HepG2 (cell line): Measurements from ENCODE around the gene LHX1. TPM values are rescaled to one million over a fixed set of nuclear protein-coding genes. Genes with fewer than 3 reads are reported as not detected.

Experiments
- ARHGAP35 ChIP-seq: sonication (generic); formaldehyde crosslinking; IDR thresholded peaks from 2 replicates; pipeline ENCODE4 v1.9.0; 2022; ENCODE audit warnings: mild to moderate bottlenecking, inconsistent platforms, moderate library complexity, missing genetic modification reagents, borderline replicate concordance
- CBX2 ChIP-seq, 2 experiments: fragments of 200-600 bp in 1 of 2; sonication (generic); formaldehyde crosslinking in 1 of 2; IDR thresholded peaks; 2 replicates each; pipeline versions ENCODE4 v1.7.0 to v1.8.1; 2018 to 2022; ENCODE audit warnings: low read depth in 2 of 2, low read length in 1 of 2, mild to moderate bottlenecking in 1 of 2, missing genetic modification reagents in 1 of 2
- ISX ChIP-seq: sonication (generic); formaldehyde crosslinking; conservative IDR thresholded peaks from 2 replicates; pipeline ENCODE4 v1.5.0; 2020; ENCODE audit warnings: missing genetic modification reagents
- MAFK ChIP-seq, 2 experiments: IDR thresholded peaks in 1 of 2; conservative IDR thresholded peaks in 1 of 2; 2 replicates each; pipeline ENCODE4 v1.6.1; 2011; ENCODE audit warnings: improper control_type of control experiment in 2 of 2, low read length in 2 of 2
- MAZ ChIP-seq, 2 experiments: sonication (generic) in 1 of 2; formaldehyde crosslinking in 1 of 2; IDR thresholded peaks; 2 replicates each; pipeline versions ENCODE4 v1.5.0 to v1.6.1; 2012 to 2020; ENCODE audit warnings: low read depth in 2 of 2, mild to moderate bottlenecking in 2 of 2, borderline replicate concordance in 1 of 2, improper control_type of control experiment in 1 of 2, low read length in 1 of 2, missing genetic modification reagents in 1 of 2, moderate library complexity in 1 of 2
- RBFOX2 ChIP-seq: fragments of 200-400 bp; formaldehyde crosslinking; IDR thresholded peaks from 2 replicates; pipeline ENCODE4 v1.6.1; 2017; ENCODE audit warnings: low read depth, mild to moderate bottlenecking, low read length
- RNF2 ChIP-seq: fragments of 450-650 bp; conservative IDR thresholded peaks from 2 replicates; pipeline ENCODE4 v1.6.1; 2016; ENCODE audit warnings: low read depth
- TBX2 ChIP-seq: sonication (generic); formaldehyde crosslinking; IDR thresholded peaks from 2 replicates; pipeline ENCODE4 v1.5.0; 2020; ENCODE audit warnings: missing genetic modification reagents, mild to moderate bottlenecking, borderline replicate concordance
- TEAD3 ChIP-seq: optimal IDR thresholded peaks from 2 replicates; pipeline ENCODE3; 2016; ENCODE audit warnings: borderline replicate concordance
- TOE1 ChIP-seq: sonication (generic); formaldehyde crosslinking; IDR thresholded peaks from 2 replicates; pipeline ENCODE4 v1.4.0; 2020; ENCODE audit warnings: mild to moderate bottlenecking, missing genetic modification reagents
- YY1 ChIP-seq: IDR thresholded peaks from 2 replicates; pipeline ENCODE4 v1.6.1; 2011; ENCODE audit warnings: low read length, low read depth, moderate library complexity, mild to moderate bottlenecking; ENCODE audit not compliant: insufficient read depth, insufficient replicate concordance
- ZMYM3 ChIP-seq: sonication (generic); formaldehyde crosslinking; IDR thresholded peaks from 2 replicates; pipeline ENCODE4 v1.5.1; 2020; ENCODE audit warnings: mild to moderate bottlenecking, missing genetic modification reagents
- ZNF205 ChIP-seq: IDR thresholded peaks from 2 replicates; pipeline ENCODE4 v1.6.1; 2018; ENCODE audit warnings: missing biosample characterization, missing genetic modification reagents
- ZNF431 ChIP-seq: sonication (generic); formaldehyde crosslinking; IDR thresholded peaks from 2 replicates; pipeline ENCODE4 v1.9.0; 2022; ENCODE audit warnings: missing genetic modification reagents, low read depth, mild to moderate bottlenecking, borderline replicate concordance
- ZNF556 ChIP-seq: sonication (generic); formaldehyde crosslinking; IDR thresholded peaks from 2 replicates; pipeline ENCODE4 v1.4.0; 2020; ENCODE audit warnings: mild to moderate bottlenecking, missing genetic modification reagents, borderline replicate concordance
- polyA plus RNA-seq, 8 experiments: library from polyadenylated mRNA; depleted of rRNA in 3 of 8; stranded (reverse) in 7 of 8; unstranded in 1 of 8; fragments of >200 nt; fragmentation: Illumina TruSeq in 4 of 8; extraction: Trizol in 4 of 8; gene quantifications; 2 replicates each; pipeline versions ENCODE4 v1.2.1 to v1.2.3, GENCODE V29; 2011 to 2016; ENCODE audit warnings: low read depth in 4 of 8, missing spikeins in 1 of 8, mixed read lengths in 1 of 8; ENCODE audit not compliant: insufficient read depth in 1 of 8
- total RNA-seq, 5 experiments: library from RNA; depleted of rRNA; stranded (reverse); fragments of >200 nt; fragmentation: Illumina TruSeq; extraction: Trizol; gene quantifications; 2 replicates each; pipeline ENCODE4 v1.2.3, GENCODE V29; 2016; ENCODE audit warnings: low read depth in 1 of 5
- TF ChIP-seq, protein P1 (sequence below): sonication (generic); formaldehyde crosslinking; IDR thresholded peaks from 2 replicates; pipeline ENCODE4 v1.4.0; 2020; ENCODE audit warnings: mild to moderate bottlenecking, missing genetic modification reagents
- TF ChIP-seq, protein P2 (sequence below): sonication (generic); formaldehyde crosslinking; IDR thresholded peaks from 2 replicates; pipeline ENCODE4 v1.4.0; 2020; ENCODE audit warnings: missing genetic modification reagents
- TF ChIP-seq, protein P3 (sequence below): sonication (generic); formaldehyde crosslinking; IDR thresholded peaks from 2 replicates; pipeline ENCODE4 v1.4.0; 2020; ENCODE audit warnings: missing genetic modification reagents, borderline replicate concordance
- TF ChIP-seq, protein P4 (sequence below): sonication (generic); formaldehyde crosslinking; IDR thresholded peaks from 2 replicates; pipeline ENCODE4 v1.4.0; 2020; ENCODE audit warnings: mild to moderate bottlenecking, low read depth, missing genetic modification reagents
- TF ChIP-seq, protein P5 (sequence below): sonication (generic); formaldehyde crosslinking; IDR thresholded peaks from 2 replicates; pipeline ENCODE4 v1.8.0; 2022; ENCODE audit warnings: missing genetic modification reagents, low read depth, mild to moderate bottlenecking, borderline replicate concordance

Gene LHX1
- total and polyA plus RNA-seq, 2 of the 13 experiments (the other 11 are each of a cell fraction or from before 2014, with no cell fraction given) = not detected

DNA sequence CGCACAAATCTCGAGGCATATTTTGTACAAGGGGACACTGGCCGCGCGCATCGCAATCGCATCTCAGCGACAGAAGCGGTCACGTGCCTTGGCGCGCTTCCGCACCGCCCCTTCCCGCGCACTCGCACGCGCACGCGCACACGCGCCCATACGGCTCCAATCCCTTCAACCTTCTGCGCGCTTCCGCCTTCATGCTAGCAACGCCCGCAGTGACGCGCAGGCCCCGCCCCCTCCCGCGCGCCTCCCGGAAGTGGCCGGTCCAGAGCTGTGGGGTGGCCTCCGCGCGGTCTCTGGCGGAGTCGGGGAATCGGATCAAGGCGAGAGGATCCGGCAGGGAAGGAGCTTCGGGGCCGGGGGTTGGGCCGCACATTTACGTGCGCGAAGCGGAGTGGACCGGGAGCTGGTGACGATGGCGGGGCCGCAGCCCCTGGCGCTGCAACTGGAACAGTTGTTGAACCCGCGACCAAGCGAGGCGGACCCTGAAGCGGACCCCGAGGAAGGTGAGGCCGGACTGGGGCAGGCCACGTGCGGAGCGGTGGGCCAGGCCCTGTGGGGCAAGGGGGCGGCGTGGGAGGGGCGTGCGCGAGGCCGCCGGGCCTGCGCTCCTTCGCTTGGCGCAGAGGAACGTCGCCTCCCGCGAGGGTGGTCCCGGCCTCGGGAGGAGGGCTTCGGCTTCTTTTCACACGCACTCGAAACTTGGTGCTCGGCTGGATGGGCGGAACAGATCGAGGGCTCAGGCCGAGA, 11.6 kb downstream of the LHX1 start, which contains the start of gene AATF (continued):
- TF ChIP-seq ZNF556 (peak; percentile 71; the same call in 1 of the 2 replicates), ISX (CRISPR knock-in tag) (peak; percentile 82; the same call in 1 of the 2 replicates), TBX2 (CRISPR knock-in tag) (peak; percentile 97), RNF2 (peak; percentile 100), CBX2 (IDR thresholded peaks at IDR 0.05; ENCODE audit: low read depth, low read length) (no peak; the same call in 1 of the 2 replicates), CBX2 (CRISPR knock-in tag; IDR thresholded peaks at IDR 0.05; ENCODE audit: low read depth) (peak; percentile 80; the same call in 1 of the 2 replicates), TEAD3 (CRISPR knock-in tag) (peak; percentile 56), ZNF205 (CRISPR knock-in tag) (peak; percentile 57; the same call in 1 of the 2 replicates), ZMYM3 (CRISPR knock-in tag) (peak; percentile 54), ARHGAP35 (peak; percentile 93), TOE1 (no peak; the same call in 1 of the 2 replicates), ZNF431 (CRISPR knock-in tag) (peak; percentile 99), RBFOX2 (peak; percentile 97), MAFK (conservative IDR thresholded peaks at IDR 0.05 in 1 of 2, IDR thresholded peaks at IDR 0.05 in 1 of 2; ENCODE audit: low read length in 2 of 2) (no peak), YY1 (peak; percentile 24), MAZ (IDR thresholded peaks at IDR 0.05; ENCODE audit: borderline replicate concordance, low read depth, low read length) (peak; percentile 55; the same call in 1 of the 2 replicates), MAZ (CRISPR knock-in tag; IDR thresholded peaks at IDR 0.05; ENCODE audit: low read depth) (peak; percentile 99)
- TF ChIP-seq, protein P1, sequence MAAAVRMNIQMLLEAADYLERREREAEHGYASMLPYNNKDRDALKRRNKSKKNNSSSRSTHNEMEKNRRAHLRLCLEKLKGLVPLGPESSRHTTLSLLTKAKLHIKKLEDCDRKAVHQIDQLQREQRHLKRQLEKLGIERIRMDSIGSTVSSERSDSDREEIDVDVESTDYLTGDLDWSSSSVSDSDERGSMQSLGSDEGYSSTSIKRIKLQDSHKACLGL = peak; percentile 98
- TF ChIP-seq, protein P2, sequence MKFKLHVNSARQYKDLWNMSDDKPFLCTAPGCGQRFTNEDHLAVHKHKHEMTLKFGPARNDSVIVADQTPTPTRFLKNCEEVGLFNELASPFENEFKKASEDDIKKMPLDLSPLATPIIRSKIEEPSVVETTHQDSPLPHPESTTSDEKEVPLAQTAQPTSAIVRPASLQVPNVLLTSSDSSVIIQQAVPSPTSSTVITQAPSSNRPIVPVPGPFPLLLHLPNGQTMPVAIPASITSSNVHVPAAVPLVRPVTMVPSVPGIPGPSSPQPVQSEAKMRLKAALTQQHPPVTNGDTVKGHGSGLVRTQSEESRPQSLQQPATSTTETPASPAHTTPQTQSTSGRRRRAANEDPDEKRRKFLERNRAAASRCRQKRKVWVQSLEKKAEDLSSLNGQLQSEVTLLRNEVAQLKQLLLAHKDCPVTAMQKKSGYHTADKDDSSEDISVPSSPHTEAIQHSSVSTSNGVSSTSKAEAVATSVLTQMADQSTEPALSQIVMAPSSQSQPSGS (CRISPR knock-in tag) = peak; percentile 82
- TF ChIP-seq, protein P3, sequence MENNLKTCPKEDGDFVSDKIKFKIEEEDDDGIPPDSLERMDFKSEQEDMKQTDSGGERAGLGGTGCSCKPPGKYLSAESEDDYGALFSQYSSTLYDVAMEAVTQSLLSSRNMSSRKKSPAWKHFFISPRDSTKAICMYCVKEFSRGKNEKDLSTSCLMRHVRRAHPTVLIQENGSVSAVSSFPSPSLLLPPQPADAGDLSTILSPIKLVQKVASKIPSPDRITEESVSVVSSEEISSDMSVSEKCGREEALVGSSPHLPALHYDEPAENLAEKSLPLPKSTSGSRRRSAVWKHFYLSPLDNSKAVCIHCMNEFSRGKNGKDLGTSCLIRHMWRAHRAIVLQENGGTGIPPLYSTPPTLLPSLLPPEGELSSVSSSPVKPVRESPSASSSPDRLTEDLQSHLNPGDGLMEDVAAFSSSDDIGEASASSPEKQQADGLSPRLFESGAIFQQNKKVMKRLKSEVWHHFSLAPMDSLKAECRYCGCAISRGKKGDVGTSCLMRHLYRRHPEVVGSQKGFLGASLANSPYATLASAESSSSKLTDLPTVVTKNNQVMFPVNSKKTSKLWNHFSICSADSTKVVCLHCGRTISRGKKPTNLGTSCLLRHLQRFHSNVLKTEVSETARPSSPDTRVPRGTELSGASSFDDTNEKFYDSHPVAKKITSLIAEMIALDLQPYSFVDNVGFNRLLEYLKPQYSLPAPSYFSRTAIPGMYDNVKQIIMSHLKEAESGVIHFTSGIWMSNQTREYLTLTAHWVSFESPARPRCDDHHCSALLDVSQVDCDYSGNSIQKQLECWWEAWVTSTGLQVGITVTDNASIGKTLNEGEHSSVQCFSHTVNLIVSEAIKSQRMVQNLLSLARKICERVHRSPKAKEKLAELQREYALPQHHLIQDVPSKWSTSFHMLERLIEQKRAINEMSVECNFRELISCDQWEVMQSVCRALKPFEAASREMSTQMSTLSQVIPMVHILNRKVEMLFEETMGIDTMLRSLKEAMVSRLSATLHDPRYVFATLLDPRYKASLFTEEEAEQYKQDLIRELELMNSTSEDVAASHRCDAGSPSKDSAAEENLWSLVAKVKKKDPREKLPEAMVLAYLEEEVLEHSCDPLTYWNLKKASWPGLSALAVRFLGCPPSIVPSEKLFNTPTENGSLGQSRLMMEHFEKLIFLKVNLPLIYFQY (CRISPR knock-in tag) = peak; percentile 81; the same call in 1 of the 2 replicates
- TF ChIP-seq, protein P4, sequence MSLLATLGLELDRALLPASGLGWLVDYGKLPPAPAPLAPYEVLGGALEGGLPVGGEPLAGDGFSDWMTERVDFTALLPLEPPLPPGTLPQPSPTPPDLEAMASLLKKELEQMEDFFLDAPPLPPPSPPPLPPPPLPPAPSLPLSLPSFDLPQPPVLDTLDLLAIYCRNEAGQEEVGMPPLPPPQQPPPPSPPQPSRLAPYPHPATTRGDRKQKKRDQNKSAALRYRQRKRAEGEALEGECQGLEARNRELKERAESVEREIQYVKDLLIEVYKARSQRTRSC (CRISPR knock-in tag) = peak; percentile 94; the same call in 1 of the 2 replicates
- TF ChIP-seq, protein P5, sequence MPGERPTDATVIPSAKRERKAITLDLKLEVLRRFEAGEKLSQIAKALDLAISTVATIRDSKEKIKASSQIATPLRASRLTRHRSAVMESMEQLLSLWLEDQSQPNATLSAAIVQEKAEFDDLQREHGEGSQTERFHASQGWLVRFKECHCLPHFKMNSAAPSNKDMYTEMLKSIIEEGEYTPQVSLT = peak; percentile 99
